Islet precursor cell (in vitro differentiated cells): ENCODE data around the gene SPATA6.
"Not testable (repeated sequence)": the region's sequence is repeated elsewhere in the genome, so short reads cannot be mapped to it uniquely, and the experiment has no call there.

Experiments used
- DNase-seq: peaks from one replicate; pipeline ENCODE4 v3.0.0-alpha.2; 2018

The SPATA6 gene

GRCh38 chr1:48338257-48338656 lies 133.7 kb downstream of the SPATA6 start:
- DNase-seq = no peak

GRCh38 chr1:48333316-48333715 lies 138.7 kb downstream of the SPATA6 start:
- no peak for DNase-seq

GRCh38 chr1:48332115-48332514 lies 139.9 kb downstream of the SPATA6 start:
- DNase-seq = no peak

- DNase-seq = no peak
Observed at GRCh38 chr1:48329905-48330304, 142.1 kb downstream of the SPATA6 start.

GRCh38 chr1:48329486-48329885 lies 142.5 kb downstream of the SPATA6 start:
- DNase-seq = peak; percentile 50

- DNase-seq = not testable (repeated sequence)
Observed at GRCh38 chr1:48311829-48312228, 160.2 kb downstream of the SPATA6 start.

- no peak for DNase-seq
Observed at GRCh38 chr1:48309564-48310082, 162.4 kb downstream of the SPATA6 start.

- no peak for DNase-seq
Observed at GRCh38 chr1:48302652-48303051, 169.4 kb downstream of the SPATA6 start.

- DNase-seq = no peak
Observed at GRCh38 chr1:48294656-48295055, 177.3 kb downstream of the SPATA6 start.

- not testable (repeated sequence) for DNase-seq
Observed at GRCh38 chr1:48294094-48294493, 177.9 kb downstream of the SPATA6 start.

- DNase-seq = no peak
Observed at GRCh38 chr1:48292706-48293105, 179.3 kb downstream of the SPATA6 start.

GRCh38 chr1:48291421-48291820 lies 180.6 kb downstream of the SPATA6 start:
- DNase-seq = peak; percentile 77

GRCh38 chr1:48285525-48285924 lies 186.5 kb downstream of the SPATA6 start:
- no peak for DNase-seq

- DNase-seq = not testable (repeated sequence)
Observed at GRCh38 chr1:48284696-48285420, 187.1 kb downstream of the SPATA6 start.

- not testable (repeated sequence) for DNase-seq
Observed at GRCh38 chr1:48282329-48282728, 189.7 kb downstream of the SPATA6 start.

- not testable (repeated sequence) for DNase-seq
Observed at GRCh38 chr1:48277437-48277836, 194.6 kb downstream of the SPATA6 start.

GRCh38 chr1:48266576-48266975 lies 205.4 kb downstream of the SPATA6 start:
- DNase-seq = no peak

GRCh38 chr1:48263041-48263440 lies 209.0 kb downstream of the SPATA6 start:
- DNase-seq = no peak

- no peak for DNase-seq
Observed at GRCh38 chr1:48261881-48262400, 210.1 kb downstream of the SPATA6 start.

GRCh38 chr1:48258106-48258505 lies 213.9 kb downstream of the SPATA6 start:
- DNase-seq = no peak

GRCh38 chr1:48254254-48254653 lies 217.8 kb downstream of the SPATA6 start:
- no peak for DNase-seq

GRCh38 chr1:48251821-48252220 lies 220.2 kb downstream of the SPATA6 start:
- DNase-seq = no peak

- no peak for DNase-seq
Observed at GRCh38 chr1:48251323-48251722, 220.7 kb downstream of the SPATA6 start.

GRCh38 chr1:48250572-48250971 lies 221.4 kb downstream of the SPATA6 start:
- DNase-seq = no peak

- no peak for DNase-seq
Observed at GRCh38 chr1:48249868-48250267, 222.1 kb downstream of the SPATA6 start.
